KMS-11 (cell line): ENCODE results near the gene ARHGEF28.

ENCODE experiments used
- H2AFZ ChIP-seq: fragments of 200-600 bp; sonication (generic); 2 replicates; pipeline ENCODE4 v1.6.1; 2016; ENCODE audit warnings: antibody characterized with exemption, mixed run types, low read depth
- H3K27ac ChIP-seq: fragments of 200-600 bp; sonication (generic); 2 replicates; pipeline ENCODE4 v1.6.1; 2016; ENCODE audit warnings: mild to moderate bottlenecking, mixed run types
- H3K27me3 ChIP-seq: fragments of 200-600 bp; sonication (generic); 2 replicates; pipeline ENCODE4 v1.6.1; 2017; ENCODE audit warnings: mild to moderate bottlenecking, low read depth, mixed run types, moderate library complexity; ENCODE audit not compliant: insufficient read depth
- H3K36me3 ChIP-seq: fragments of 200-600 bp; sonication (generic); 2 replicates; pipeline ENCODE4 v1.6.1; 2017; ENCODE audit warnings: mild to moderate bottlenecking, mixed run types; ENCODE audit not compliant: insufficient read depth
- H3K4me1 ChIP-seq: fragments of 200-600 bp; sonication (generic); 2 replicates; pipeline ENCODE4 v1.6.1; 2016; ENCODE audit warnings: mild to moderate bottlenecking, low read depth, mixed run types; ENCODE audit not compliant: poor library complexity, severe bottlenecking
- H3K4me2 ChIP-seq: fragments of 200-600 bp; sonication (generic); 2 replicates; pipeline ENCODE4 v1.7.0; 2016; ENCODE audit warnings: mild to moderate bottlenecking, mixed run types
- H3K4me3 ChIP-seq: fragments of 200-600 bp; sonication (generic); IDR thresholded peaks from 2 replicates; pipeline ENCODE4 v1.6.1; 2017; ENCODE audit warnings: low read depth, low read length, mixed read lengths; ENCODE audit not compliant: insufficient read depth
- H3K79me2 ChIP-seq: fragments of 200-600 bp; sonication (generic); 2 replicates; pipeline ENCODE4 v1.6.1; 2016; ENCODE audit warnings: low read depth, mixed run types; ENCODE audit not compliant: insufficient read depth
- H3K9ac ChIP-seq: fragments of 200-600 bp; sonication (generic); 2 replicates; pipeline ENCODE4 v1.6.1; 2016; ENCODE audit warnings: mild to moderate bottlenecking, mixed run types
- H4K20me1 ChIP-seq: fragments of 200-600 bp; sonication (generic); 2 replicates; pipeline ENCODE4 v1.6.1; 2016; ENCODE audit warnings: mild to moderate bottlenecking, mixed run types; ENCODE audit not compliant: insufficient read depth
- TF ChIP-seq, protein P1 (sequence below): fragments of 200-600 bp; sonication (generic); conservative IDR thresholded peaks from 2 replicates; pipeline ENCODE4 v1.6.1; 2017; ENCODE audit warnings: low read depth, mild to moderate bottlenecking, antibody characterized with exemption, low read length, moderate library complexity, mixed read lengths

The ARHGEF28 gene

DNA sequence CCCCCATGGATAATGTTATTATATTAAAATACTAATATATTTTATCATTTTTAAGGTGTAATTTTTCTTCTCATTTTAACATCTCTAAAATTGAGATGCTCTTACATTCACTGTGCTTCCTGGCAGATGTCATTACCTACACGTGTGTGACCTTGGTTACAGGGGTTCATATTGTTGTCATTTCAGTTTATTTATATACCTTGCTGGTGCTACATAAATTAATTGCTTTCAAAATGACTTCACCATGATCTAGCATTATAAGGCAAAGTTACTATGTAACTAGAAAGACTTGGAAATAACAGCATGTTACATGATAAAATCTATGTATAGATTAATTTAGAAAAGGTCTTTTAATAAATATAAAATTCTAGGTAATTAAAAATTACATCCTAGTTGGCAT, 60.9 kb downstream of the ARHGEF28 start:
- H4K20me1 ChIP-seq = no peaks in the 10 kb centered on the region
- H3K79me2 ChIP-seq = no peaks in the 10 kb centered on the region
- H3K9ac ChIP-seq = no peak overlapping the region
- no peaks in the 10 kb centered on the region for H3K36me3 ChIP-seq
- H3K4me2 ChIP-seq = no peak overlapping the region
- H2AFZ ChIP-seq = no peak overlapping the region
- no peaks in the 10 kb centered on the region for H3K27me3 ChIP-seq
- no peak overlapping the region for H3K27ac ChIP-seq
- TF ChIP-seq, protein P1, sequence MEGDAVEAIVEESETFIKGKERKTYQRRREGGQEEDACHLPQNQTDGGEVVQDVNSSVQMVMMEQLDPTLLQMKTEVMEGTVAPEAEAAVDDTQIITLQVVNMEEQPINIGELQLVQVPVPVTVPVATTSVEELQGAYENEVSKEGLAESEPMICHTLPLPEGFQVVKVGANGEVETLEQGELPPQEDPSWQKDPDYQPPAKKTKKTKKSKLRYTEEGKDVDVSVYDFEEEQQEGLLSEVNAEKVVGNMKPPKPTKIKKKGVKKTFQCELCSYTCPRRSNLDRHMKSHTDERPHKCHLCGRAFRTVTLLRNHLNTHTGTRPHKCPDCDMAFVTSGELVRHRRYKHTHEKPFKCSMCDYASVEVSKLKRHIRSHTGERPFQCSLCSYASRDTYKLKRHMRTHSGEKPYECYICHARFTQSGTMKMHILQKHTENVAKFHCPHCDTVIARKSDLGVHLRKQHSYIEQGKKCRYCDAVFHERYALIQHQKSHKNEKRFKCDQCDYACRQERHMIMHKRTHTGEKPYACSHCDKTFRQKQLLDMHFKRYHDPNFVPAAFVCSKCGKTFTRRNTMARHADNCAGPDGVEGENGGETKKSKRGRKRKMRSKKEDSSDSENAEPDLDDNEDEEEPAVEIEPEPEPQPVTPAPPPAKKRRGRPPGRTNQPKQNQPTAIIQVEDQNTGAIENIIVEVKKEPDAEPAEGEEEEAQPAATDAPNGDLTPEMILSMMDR = no peak
- no peaks in the 10 kb centered on the region for H3K4me1 ChIP-seq
- no peak overlapping the region for H3K4me3 ChIP-seq

DNA sequence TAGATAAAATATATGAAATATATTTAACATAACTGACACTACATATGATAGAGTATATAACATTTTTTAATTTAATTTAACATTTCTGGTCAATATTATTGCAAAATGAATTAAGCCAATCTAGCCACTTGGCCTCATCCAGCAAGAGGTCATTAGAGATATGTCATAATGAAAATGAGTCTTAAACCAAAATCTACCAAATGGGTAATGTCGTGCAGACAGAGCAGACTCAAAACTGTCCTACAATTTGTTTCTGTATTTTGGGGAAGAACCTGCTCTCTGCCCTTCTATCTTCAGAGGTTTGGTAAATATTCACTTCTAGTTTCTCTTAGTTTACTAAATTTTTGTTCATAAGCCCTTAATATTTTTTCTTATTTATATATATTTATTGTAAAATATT, 61.4 kb downstream of the ARHGEF28 start:
- H3K9ac ChIP-seq = no peak overlapping the region
- no peaks in the 10 kb centered on the region for H3K36me3 ChIP-seq
- TF ChIP-seq, protein P1 = no peak
- no peaks in the 10 kb centered on the region for H3K79me2 ChIP-seq
- no peak overlapping the region for H3K27ac ChIP-seq
- H3K4me3 ChIP-seq = no peak overlapping the region
- no peaks in the 10 kb centered on the region for H3K4me1 ChIP-seq
- H4K20me1 ChIP-seq = no peaks in the 10 kb centered on the region
- H3K27me3 ChIP-seq = no peaks in the 10 kb centered on the region
- H3K4me2 ChIP-seq = no peak overlapping the region
- no peak overlapping the region for H2AFZ ChIP-seq

DNA sequence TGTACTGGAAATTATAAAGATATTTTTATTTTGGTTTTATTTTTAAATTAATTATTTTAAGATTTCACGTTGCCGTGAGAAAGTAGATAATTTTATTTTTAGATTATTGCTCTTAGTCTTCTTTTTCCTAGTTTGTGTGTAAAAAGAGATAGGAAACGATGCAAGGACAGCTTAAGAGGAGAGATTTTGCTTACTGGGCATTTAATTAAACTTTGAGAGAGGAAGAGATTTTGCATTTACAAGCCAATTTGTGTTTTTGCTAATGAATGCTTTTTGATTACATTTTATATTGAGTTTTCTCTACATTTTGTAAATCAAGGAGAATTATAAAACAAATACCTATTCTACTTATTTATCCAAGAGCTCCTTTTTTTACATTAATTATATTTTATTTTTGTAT, 64.0 kb downstream of the ARHGEF28 start:
- no peak overlapping the region for H3K4me2 ChIP-seq
- no peaks in the 10 kb centered on the region for H3K79me2 ChIP-seq
- no peak overlapping the region for H2AFZ ChIP-seq
- no peaks in the 10 kb centered on the region for H3K27me3 ChIP-seq
- no peaks in the 10 kb centered on the region for H4K20me1 ChIP-seq
- no peaks in the 10 kb centered on the region for H3K36me3 ChIP-seq
- H3K4me1 ChIP-seq = peaks cover 13% of the 10 kb centered on the region
- H3K27ac ChIP-seq = no peak overlapping the region
- no peak overlapping the region for H3K9ac ChIP-seq
- TF ChIP-seq, protein P1 = no peak
- H3K4me3 ChIP-seq = no peak overlapping the region

DNA sequence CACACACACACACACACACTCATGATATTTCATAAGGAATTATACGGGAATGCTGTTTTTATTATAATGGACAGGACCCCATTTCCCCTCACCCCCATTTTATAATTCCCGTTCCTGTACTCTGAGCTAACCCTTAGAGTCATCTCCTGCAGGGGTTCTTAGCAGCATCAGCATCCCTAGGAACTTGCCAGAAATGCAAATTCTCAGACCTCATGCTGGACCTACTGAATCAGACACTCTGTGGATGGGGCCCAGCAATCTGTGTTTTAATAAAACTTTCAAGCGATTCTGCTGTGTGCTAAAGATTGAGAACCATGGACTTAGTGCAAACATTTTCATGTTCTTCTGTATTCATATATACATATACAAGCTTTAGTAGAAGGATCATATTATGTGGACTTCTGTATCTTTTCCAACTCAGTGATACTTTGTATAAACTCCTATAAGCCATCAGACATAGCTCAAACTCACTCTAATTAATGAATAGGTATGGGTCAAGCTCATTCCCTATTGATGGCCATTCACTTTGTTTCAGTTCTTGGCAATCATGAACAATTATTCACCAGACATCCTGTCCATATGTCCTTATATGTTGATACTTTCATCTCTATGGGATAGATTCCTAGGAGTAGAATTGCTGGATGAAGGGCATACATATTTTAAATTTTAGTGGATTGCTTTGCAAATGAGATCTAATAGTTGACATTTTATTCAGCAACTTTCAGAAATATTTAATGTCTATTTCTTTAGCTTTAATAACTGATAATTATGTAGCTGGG, 65.5 kb downstream of the ARHGEF28 start:
- H3K9ac ChIP-seq = no peak overlapping the region

More for the DNA sequence above, 65.5 kb downstream of the ARHGEF28 start:
- Histone ChIP-seq H2AFZ (no peak overlapping the region), H4K20me1 (no peaks in the 10 kb centered on the region), H3K36me3 (no peaks in the 10 kb centered on the region), H3K4me3 (no peak overlapping the region), H3K79me2 (no peaks in the 10 kb centered on the region), H3K4me2 (no peak overlapping the region), H3K27ac (no peak overlapping the region), H3K27me3 (no peaks in the 10 kb centered on the region), H3K4me1 (peaks cover 13% of the 10 kb centered on the region)
- TF ChIP-seq, protein P1 = no peak
